Effector memory CD4-positive, alpha-beta T cell (primary cell): Measurements from ENCODE around the gene F8.
A peak's percentile ranks its signal among the peaks of the same experiment; 100 is the strongest.

ENCODE experiments used
- DNase-seq, 3 donors: peaks; one replicate each; pipeline ENCODE4 v3.0.0-alpha.2; 2020
- H3K27ac ChIP-seq: 2 replicates; pipeline ENCODE4 v1.7.0; 2013; ENCODE audit warnings: mild to moderate bottlenecking, low read length, moderate library complexity; ENCODE audit not compliant: insufficient read depth, poor library complexity, severe bottlenecking
- H3K27me3 ChIP-seq: replicated peaks from 2 replicates; pipeline ENCODE4 v1.7.0; 2013; ENCODE audit warnings: mild to moderate bottlenecking, low read length; ENCODE audit not compliant: insufficient read depth, control insufficient read depth, poor library complexity, severe bottlenecking
- H3K36me3 ChIP-seq: 2 replicates; pipeline ENCODE4 v1.7.0; 2013; ENCODE audit warnings: mild to moderate bottlenecking, low read length, moderate library complexity; ENCODE audit not compliant: control insufficient read depth, insufficient read depth
- H3K4me1 ChIP-seq: 2 replicates; pipeline ENCODE4 v1.7.0; 2013; ENCODE audit warnings: low read length, mild to moderate bottlenecking; ENCODE audit not compliant: control insufficient read depth, insufficient read depth, poor library complexity, severe bottlenecking
- H3K4me3 ChIP-seq: 2 replicates; pipeline ENCODE4 v1.7.0; 2013; ENCODE audit warnings: low read length, low read depth, mild to moderate bottlenecking; ENCODE audit not compliant: insufficient read depth, poor library complexity, severe bottlenecking
- H3K9me3 ChIP-seq: 2 replicates; pipeline ENCODE4 v1.7.0; 2013; ENCODE audit warnings: mild to moderate bottlenecking, low read length, moderate library complexity; ENCODE audit not compliant: control insufficient read depth

Gene F8

GRCh38 chrX:154809939-154810665 lies 212.4 kb downstream of the F8 start:
- Histone ChIP-seq H3K4me1 (no peaks in the 10 kb centered on the region), H3K4me3 (no peak overlapping the region), H3K9me3 (no peaks in the 10 kb centered on the region), H3K36me3 (no peaks in the 10 kb centered on the region), H3K27ac (no peak overlapping the region), H3K27me3 (no peaks in the 10 kb centered on the region)
- no peak for DNase-seq

DNA sequence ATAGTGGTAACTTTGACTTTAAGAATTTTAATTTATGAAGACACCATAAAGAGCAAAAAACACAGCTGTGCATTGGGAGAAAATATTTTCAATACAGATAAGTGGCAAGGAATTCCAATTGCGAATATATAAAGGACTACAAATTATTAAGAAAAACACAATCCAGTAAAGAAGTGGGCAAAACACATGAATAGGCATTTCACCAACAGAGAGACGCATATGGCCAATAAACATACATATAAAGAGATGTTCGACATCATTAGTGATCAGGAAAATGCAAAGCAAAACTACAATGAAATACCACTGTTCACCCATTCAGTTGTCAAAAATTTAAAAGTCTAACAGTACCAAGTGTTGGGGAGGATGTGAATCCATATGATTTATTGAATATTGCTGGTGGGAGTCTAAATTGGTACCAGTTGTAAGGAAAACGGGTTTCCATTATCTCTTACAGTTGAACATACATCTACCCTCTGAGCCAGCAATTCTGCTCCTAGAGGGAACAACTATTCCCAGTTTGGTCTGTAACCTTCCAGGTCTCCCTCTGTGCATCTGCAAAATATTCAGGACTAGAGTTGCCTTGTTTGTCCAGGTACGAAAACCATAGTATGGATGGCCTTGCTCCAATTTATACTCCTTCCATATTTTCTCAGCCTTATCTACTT lies 215.6 kb downstream of the F8 start:
- no peak for DNase-seq
- Histone ChIP-seq H3K27me3 (no peaks in the 10 kb centered on the region), H3K9me3 (no peaks in the 10 kb centered on the region), H3K27ac (no peak overlapping the region), H3K36me3 (no peaks in the 10 kb centered on the region), H3K4me1 (no peaks in the 10 kb centered on the region), H3K4me3 (no peak overlapping the region)

DNA sequence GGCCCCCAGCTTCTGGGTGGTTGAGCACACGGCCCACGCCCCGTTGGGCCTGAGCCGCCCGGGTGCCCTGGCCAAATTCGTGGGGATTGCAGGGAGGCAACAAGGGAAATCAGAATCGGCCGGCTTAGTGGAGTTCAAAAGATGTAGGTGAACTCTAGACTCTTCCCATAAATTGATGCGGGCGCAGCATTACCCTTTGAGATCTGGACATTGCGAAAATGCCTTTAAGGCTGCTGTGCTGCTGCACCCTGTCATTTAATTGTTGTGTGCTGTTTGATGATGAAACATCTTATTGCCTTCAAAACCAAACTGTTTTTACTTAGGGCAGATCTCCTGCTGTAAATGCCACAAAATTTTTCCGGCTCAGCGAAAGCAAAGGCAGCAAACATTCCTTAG lies 216.8 kb downstream of the F8 start:
- Histone ChIP-seq H3K36me3 (no peaks in the 10 kb centered on the region), H3K9me3 (no peaks in the 10 kb centered on the region), H3K4me1 (no peaks in the 10 kb centered on the region), H3K4me3 (peak overlapping the region; percentile 67), H3K27me3 (no peaks in the 10 kb centered on the region), H3K27ac (no peak overlapping the region)
- DNase-seq = no peak

DNA sequence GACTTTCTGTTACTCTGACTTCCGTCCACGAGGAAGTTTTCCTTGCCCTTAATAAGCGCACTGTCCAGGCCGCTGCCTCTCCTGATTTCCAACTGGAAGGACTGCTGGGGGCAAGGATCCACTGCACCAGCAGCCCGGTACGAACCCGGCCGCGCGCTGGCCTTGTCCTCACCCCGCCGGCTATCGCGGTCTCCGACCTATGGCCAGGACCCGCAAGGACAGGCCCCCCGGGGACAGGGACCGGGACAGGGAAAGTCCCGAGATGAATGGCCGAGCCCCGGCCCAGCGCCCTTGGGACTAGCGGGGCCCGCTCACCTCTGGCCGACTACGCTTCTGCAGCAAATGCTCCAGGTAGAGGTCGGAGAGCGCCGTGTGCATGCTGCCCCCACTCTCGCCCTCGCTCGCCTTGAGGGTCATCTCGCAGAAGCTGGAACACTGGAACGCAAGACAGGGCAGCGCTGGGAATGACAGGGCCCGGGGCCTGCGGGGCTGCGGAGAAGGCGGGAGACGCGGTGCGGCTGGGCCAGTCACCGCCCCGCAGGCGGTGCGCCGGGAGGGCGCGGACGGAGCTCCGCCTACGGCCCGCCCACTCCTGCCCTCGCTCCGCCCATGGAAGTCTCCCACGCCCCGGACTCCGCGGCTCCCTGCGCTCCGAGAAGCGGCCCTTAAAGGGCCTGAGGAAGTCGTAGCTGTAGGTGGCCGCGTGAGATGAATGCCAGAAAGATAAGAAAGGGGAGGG lies 217.4 kb downstream of the F8 start, which contains the start of gene MPP1:
MPP1 (minus strand) TSS at position 529 of the 739 bp plus-strand sequence; CDS start at position 417, 112 bp downstream.
- DNase-seq = peak; percentile 59 to 62 (median 61)
- Histone ChIP-seq H3K36me3 (no peaks in the 10 kb centered on the region), H3K4me1 (peaks cover 2% of the 10 kb centered on the region), H3K9me3 (no peaks in the 10 kb centered on the region), H3K27ac (peak within 1 kb of the TSS; percentile 32), H3K4me3 (peak within 1 kb of the TSS; percentile 67), H3K27me3 (no peaks in the 10 kb centered on the region)

DNA sequence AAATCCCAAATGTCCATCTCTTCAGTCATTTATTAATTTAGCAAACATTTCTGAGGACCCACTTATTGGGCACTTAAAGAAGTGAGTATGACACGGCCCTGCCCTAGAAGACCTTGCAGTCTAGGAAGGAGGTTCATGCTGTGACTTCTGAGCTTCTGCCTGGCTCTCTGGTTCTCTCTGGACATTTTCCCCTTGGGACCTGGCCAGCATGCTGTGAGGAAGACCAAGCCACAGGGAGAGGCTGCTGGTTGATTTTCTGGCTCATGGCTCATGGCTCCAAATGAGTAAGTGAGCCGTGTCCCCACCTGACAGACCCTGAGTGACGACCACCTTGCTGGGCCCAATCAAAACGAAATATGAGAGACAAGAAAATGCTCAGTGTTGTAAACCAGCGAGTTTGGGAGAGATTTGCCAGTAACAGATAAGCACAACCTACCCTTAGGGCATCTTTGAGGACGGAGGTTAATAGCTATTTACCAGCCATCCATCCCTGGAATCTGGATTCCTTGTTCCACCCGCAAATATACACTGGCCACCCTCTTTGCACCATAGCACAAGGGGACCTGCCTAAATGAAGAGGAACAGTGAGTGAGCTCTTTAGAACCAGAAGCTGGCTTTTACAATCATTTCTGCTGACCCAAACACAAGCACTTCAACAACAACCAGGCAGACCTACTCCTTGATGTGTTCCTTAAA lies 218.1 kb downstream of the F8 start:
- H3K9me3 ChIP-seq = no peaks in the 10 kb centered on the region
- peak overlapping the region; percentile 67 for H3K4me3 ChIP-seq
- no peak overlapping the region for H3K27ac ChIP-seq
- H3K36me3 ChIP-seq = no peaks in the 10 kb centered on the region
- no peaks in the 10 kb centered on the region for H3K27me3 ChIP-seq
- no peak for DNase-seq
- H3K4me1 ChIP-seq = peaks cover 4% of the 10 kb centered on the region

- Histone ChIP-seq H3K4me3 (no peak overlapping the region), H3K27ac (no peak overlapping the region)
Observed at GRCh38 chrX:154802947-154803346, 219.6 kb downstream of the F8 start.

GRCh38 chrX:154800478-154801210 lies 221.9 kb downstream of the F8 start:
- no peak for DNase-seq

More at GRCh38 chrX:154802947-154803346, 219.6 kb downstream of the F8 start:
- Histone ChIP-seq H3K9me3 (no peaks in the 10 kb centered on the region), H3K36me3 (no peaks in the 10 kb centered on the region), H3K4me1 (peaks cover 4% of the 10 kb centered on the region), H3K27me3 (no peaks in the 10 kb centered on the region)
- no peak for DNase-seq

DNA sequence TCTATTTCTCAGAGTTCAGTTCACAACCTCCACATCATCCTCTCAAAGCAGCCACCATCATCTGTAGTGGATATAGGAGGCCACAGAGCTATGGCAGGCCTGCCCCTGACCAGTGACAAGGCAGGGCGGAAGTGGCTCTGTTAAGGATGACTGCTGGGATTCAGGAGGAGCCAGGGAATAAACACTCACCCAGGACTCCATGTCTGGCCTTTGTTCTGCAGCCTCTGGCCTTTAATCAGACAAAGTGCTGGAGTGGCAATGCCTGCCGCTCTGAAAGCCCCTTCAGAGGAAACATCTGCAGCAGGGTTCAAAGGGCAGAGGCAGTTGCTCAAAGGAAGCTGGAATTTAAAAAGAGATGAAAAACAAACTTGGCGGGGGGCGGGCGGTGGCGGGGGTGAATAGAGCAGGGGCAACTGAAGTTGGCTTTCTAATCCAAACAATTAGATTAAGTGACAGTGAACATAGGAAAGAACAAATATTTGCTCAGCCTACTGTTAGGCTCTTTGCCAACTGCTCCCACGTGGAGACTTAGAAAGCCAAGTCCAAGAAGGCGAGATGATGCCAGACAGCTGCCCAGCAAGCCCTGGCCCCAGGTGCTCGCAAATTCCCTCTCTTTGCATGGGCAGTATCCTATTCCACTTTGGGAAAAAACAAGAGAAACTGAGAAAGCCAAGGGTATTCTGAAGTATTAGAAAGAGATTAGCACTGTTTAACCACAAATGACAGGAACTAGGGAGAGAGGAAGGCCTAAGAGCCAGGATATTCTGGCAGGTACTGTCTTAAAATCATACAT lies 222.8 kb downstream of the F8 start:
- H3K4me3 ChIP-seq = no peak overlapping the region
- DNase-seq = no peak
- H3K27me3 ChIP-seq = no peaks in the 10 kb centered on the region
- no peaks in the 10 kb centered on the region for H3K36me3 ChIP-seq
- H3K4me1 ChIP-seq = peaks cover 4% of the 10 kb centered on the region
- no peak overlapping the region for H3K27ac ChIP-seq
- H3K9me3 ChIP-seq = no peaks in the 10 kb centered on the region

More at GRCh38 chrX:154800478-154801210, 221.9 kb downstream of the F8 start:
- no peaks in the 10 kb centered on the region for H3K27me3 ChIP-seq
- H3K4me3 ChIP-seq = no peak overlapping the region
- H3K4me1 ChIP-seq = peaks cover 4% of the 10 kb centered on the region
- H3K36me3 ChIP-seq = no peaks in the 10 kb centered on the region
- H3K9me3 ChIP-seq = no peaks in the 10 kb centered on the region
- no peak overlapping the region for H3K27ac ChIP-seq

DNA sequence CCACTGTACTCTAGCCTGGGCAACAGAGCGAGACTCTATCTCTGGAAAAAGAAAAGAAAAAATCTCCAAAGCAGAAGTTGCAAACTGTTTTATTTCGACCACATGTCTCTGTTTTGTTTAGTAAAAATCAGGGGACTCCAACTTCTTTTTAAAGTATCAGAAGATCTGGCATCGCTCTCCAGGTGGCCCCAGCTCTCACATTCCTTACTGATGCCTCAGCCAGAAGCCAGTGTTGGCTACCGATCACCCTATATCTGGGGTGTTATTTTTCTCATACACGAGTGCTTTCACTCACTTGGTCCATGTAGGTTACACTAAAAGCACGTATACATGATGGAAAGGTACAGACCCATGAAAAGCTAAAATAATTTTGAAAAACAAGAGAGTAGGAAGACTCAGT lies 225.5 kb downstream of the F8 start:
- Histone ChIP-seq H3K36me3 (no peaks in the 10 kb centered on the region), H3K27me3 (no peaks in the 10 kb centered on the region), H3K4me1 (peaks cover 4% of the 10 kb centered on the region), H3K4me3 (no peak overlapping the region), H3K9me3 (no peaks in the 10 kb centered on the region), H3K27ac (no peak overlapping the region)
- no peak for DNase-seq
